GM12801 (cell line): Measurements from ENCODE around the gene CLIC4.

ENCODE experiments used
- CTCF ChIP-seq: IDR thresholded peaks from one replicate; pipeline ENCODE4 v1.5.1; 2011; ENCODE audit warnings: control low read depth; ENCODE audit not compliant: insufficient read length; ENCODE audit errors: extremely low read depth

The CLIC4 gene

GRCh38 chr1:24726741-24727140, 18.5 kb upstream of the CLIC4 start:
- TF ChIP-seq CTCF = no peak

GRCh38 chr1:24727501-24728216, 17.6 kb upstream of the CLIC4 start:
- no peak for TF ChIP-seq CTCF

DNA sequence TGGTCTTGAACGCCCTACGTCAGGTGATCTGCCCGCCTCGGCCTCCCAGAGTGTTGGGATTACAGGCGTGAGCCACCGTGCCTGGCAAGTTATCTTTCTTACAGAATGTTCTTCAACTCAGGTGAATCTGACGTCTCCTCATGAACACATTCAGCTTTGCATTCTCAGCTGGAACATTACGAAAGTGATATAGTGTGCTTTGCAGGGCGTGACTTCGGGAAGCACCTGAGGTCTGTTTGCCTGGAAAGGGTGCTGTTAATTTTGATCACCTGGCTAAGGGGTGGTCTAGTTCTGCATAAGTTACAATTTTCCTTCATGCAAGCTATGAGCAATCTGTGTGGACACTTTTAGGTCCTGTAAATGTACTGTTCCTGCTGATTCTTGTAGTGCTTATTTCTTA, 16.3 kb upstream of the CLIC4 start:
- no peak for TF ChIP-seq CTCF

GRCh38 chr1:24732186-24732885, 12.9 kb upstream of the CLIC4 start:
- TF ChIP-seq CTCF = no peak

DNA sequence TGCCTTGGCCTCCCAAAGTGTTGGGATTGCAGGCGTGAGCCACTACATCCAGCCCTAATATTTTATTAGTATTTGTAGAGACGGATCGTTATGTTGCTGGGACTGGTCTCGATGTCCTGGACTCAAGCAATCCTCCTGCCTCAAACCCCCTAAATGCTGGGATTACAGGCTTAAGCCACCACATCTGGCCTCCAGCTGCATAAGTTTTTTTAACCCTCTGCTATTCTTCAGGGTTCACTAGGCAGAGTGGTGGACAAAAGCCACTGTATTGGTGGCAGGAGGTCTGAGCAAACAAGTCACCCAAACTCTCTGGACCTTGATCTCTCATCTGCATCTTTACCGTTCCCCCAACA, 10.1 kb upstream of the CLIC4 start:
- no peak for TF ChIP-seq CTCF

DNA sequence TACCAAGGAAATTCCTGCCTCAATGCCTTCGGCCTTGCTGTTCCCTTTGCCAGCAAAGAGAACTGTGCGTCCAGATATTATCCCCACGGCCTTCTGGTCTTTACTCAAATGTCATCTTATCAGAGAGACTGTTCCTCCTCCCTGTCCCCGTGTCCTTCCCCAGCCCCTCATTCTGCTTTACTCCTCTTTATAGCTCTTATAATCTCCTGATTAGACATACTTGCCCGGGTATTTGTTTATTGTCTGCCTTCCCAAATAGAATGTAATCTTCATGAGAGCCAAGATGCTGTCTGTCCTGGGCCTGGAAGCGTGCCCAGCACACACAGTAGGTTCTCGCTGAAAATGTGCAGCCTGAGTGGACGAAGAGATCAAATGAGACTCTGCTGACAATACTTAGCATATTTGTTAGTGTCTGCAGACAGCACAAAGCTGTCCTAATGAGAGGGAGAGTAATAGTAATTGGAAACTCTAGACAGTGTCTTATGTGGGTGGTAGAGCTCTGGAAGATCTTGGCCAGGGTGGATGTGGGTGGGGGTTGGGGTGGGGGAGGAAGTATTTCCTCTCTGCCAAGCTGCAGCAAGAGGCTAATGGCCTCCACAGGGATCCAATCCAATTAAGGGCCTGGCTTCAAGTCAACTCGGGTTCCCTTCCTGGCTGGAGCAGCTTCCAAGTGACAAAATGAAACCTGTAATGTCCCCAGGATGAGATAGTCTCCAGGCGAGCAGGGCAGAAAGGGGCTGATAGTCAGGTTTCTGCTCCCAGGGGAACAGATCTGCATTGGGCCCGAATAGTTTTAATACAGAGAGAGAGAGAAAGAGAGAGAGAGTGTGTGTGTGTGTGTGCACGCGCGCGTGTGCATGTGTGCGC, 9.5 kb upstream of the CLIC4 start:
- TF ChIP-seq CTCF = no peak
